ENCODE results near the gene USP22. TPM values are rescaled to one million over a fixed set of nuclear protein-coding genes. Genes with fewer than 3 reads are reported as not detected.
"Not testable (repeated sequence)": the region's sequence is repeated elsewhere in the genome, so short reads cannot be mapped to it uniquely, and the experiment has no call there.

The USP22 gene
- total RNA-seq, 1 donor from 2014 or later, result 186 TPM

- DNase-seq (ENCODE audit: low spot score); intact Hi-C loops (cut with DNase I): not testable (repeated sequence)
- ATAC-seq, result peak; percentile 75
Measured at GRCh38 chr17:20977609-20978253, 65.1 kb downstream of the USP22 start.

- ATAC-seq, result no peak
- DNase-seq (ENCODE audit: low spot score), result no peak
- intact Hi-C loops (cut with DNase I), result no loop called here
Measured at GRCh38 chr17:20975566-20975965, 67.2 kb downstream of the USP22 start.

GRCh38 chr17:20970329-20970728, 72.5 kb downstream of the USP22 start:
- DNase-seq (ENCODE audit: low spot score), result no peak
- intact Hi-C loops (cut with DNase I), result no loop called here
- no peak for ATAC-seq

- intact Hi-C loops (cut with DNase I), result no loop called here
- no peak for DNase-seq (ENCODE audit: low spot score)
- ATAC-seq, result no peak
Measured at GRCh38 chr17:20968913-20969616, 73.7 kb downstream of the USP22 start.

GRCh38 chr17:20967776-20968175, 75.0 kb downstream of the USP22 start:
- ATAC-seq, result no peak
- intact Hi-C loops (cut with DNase I), result no loop called here

GRCh38 chr17:20966870-20967269, 75.9 kb downstream of the USP22 start:
- intact Hi-C loops (cut with DNase I), result no loop called here
- no peak for ATAC-seq
- DNase-seq (ENCODE audit: low spot score), result no peak

More at GRCh38 chr17:20967776-20968175, 75.0 kb downstream of the USP22 start:
- DNase-seq (ENCODE audit: low spot score), result no peak

- intact Hi-C loops (cut with DNase I), result no loop called here
- no peak for DNase-seq (ENCODE audit: low spot score)
- ATAC-seq, result no peak
Measured at GRCh38 chr17:20965492-20965891, 77.3 kb downstream of the USP22 start.

- intact Hi-C loops (cut with DNase I), result no loop called here
- DNase-seq (ENCODE audit: low spot score), result no peak
- ATAC-seq, result no peak
Measured at GRCh38 chr17:20961586-20961985, 81.2 kb downstream of the USP22 start.

- intact Hi-C loops (cut with DNase I), result no loop called here
Measured at GRCh38 chr17:20960871-20961270, 81.9 kb downstream of the USP22 start.

GRCh38 chr17:20955427-20956323, 87.1 kb downstream of the USP22 start:
- DNase-seq (ENCODE audit: low spot score) (no peak), ATAC-seq (peak; percentile 87)
- intact Hi-C loops (cut with DNase I), result no loop called here

More at GRCh38 chr17:20960871-20961270, 81.9 kb downstream of the USP22 start:
- DNase-seq (ENCODE audit: low spot score) (no peak), ATAC-seq (no peak)

- DNase-seq (ENCODE audit: low spot score) (no peak), ATAC-seq (no peak)
- intact Hi-C loops (cut with DNase I), result no loop called here
Measured at GRCh38 chr17:20954794-20955193, 88.0 kb downstream of the USP22 start.

GRCh38 chr17:20952183-20952582, 90.6 kb downstream of the USP22 start:
- no peak for ATAC-seq
- no peak for DNase-seq (ENCODE audit: low spot score)
- intact Hi-C loops (cut with DNase I), result no loop called here

Other genes starting within 250 kb of the USP22 start
- gene DHRS7B, start 84.0 kb upstream of the USP22 start, total RNA-seq, result 17.1 TPM
- 16.6 TPM for gene TMEM11, start 171.2 kb upstream of the USP22 start, total RNA-seq
- gene NATD1, start 210.4 kb upstream of the USP22 start, total RNA-seq, result 9.3 TPM
- gene MAP2K3, start 241.7 kb upstream of the USP22 start, total RNA-seq, result 42.2 TPM